ENCODE results near the gene STAT4. TPM values are rescaled to one million over a fixed set of nuclear protein-coding genes. Genes with fewer than 3 reads are reported as not detected.

Gene STAT4
- total RNA-seq, 1 donor from 2014 or later: 1.6 TPM

- no peak for TF ChIP-seq CTCF (conservative IDR thresholded peaks at IDR 0.05; ENCODE audit: low read depth, low read length)
- no peak overlapping the region for H3K4me3 ChIP-seq (ENCODE audit: low read depth, low read length)
- no peak for DNase-seq (ENCODE audit: low read depth)
Measured at GRCh38 chr2:191010887-191011885, 139.6 kb downstream of the STAT4 start.

GRCh38 chr2:191009541-191010374, 141.0 kb downstream of the STAT4 start:
- DNase-seq (ENCODE audit: low read depth): no peak
- no peak overlapping the region for H3K4me3 ChIP-seq (ENCODE audit: low read depth, low read length)
- TF ChIP-seq CTCF (conservative IDR thresholded peaks at IDR 0.05; ENCODE audit: low read depth, low read length): no peak

- TF ChIP-seq CTCF (conservative IDR thresholded peaks at IDR 0.05; ENCODE audit: low read depth, low read length): no peak
- no peak for DNase-seq (ENCODE audit: low read depth)
- H3K4me3 ChIP-seq (ENCODE audit: low read depth, low read length): no peak overlapping the region
Measured at GRCh38 chr2:191008286-191008685, 142.5 kb downstream of the STAT4 start.

GRCh38 chr2:191006997-191007783, 143.6 kb downstream of the STAT4 start:
- H3K4me3 ChIP-seq (ENCODE audit: low read depth, low read length): no peak overlapping the region
- no peak for DNase-seq (ENCODE audit: low read depth)
- TF ChIP-seq CTCF (conservative IDR thresholded peaks at IDR 0.05; ENCODE audit: low read depth, low read length): no peak

GRCh38 chr2:191006297-191006696, 144.5 kb downstream of the STAT4 start:
- DNase-seq (ENCODE audit: low read depth): no peak
- TF ChIP-seq CTCF (conservative IDR thresholded peaks at IDR 0.05; ENCODE audit: low read depth, low read length): no peak
- no peak overlapping the region for H3K4me3 ChIP-seq (ENCODE audit: low read depth, low read length)

Data from epithelial cell of proximal tubule (primary cell).